Mesendoderm (in vitro differentiated cells): ENCODE data around the gene PLK5.
A peak's percentile ranks its signal among the peaks of the same experiment; 100 is the strongest.

Experiments used
- DNase-seq: peaks from one replicate; pipeline ENCODE4 v3.0.0; 2013
- H2AK5ac ChIP-seq: 2 replicates; pipeline ENCODE4 v1.6.1; 2013; ENCODE audit warnings: low read length, inconsistent platforms
- H2BK120ac ChIP-seq: 2 replicates; pipeline ENCODE4 v1.6.1; 2013; ENCODE audit warnings: low read depth, mild to moderate bottlenecking, low read length, moderate library complexity, mixed read lengths
- H2BK15ac ChIP-seq: replicated peaks from 2 replicates; pipeline ENCODE4 v1.6.1; 2013; ENCODE audit warnings: low read depth, mild to moderate bottlenecking, moderate library complexity
- H2BK5ac ChIP-seq: 2 replicates; pipeline ENCODE4 v1.6.1; 2013; ENCODE audit warnings: low read length, inconsistent platforms
- H3K18ac ChIP-seq: 2 replicates; pipeline ENCODE4 v1.6.1; 2013; ENCODE audit warnings: mild to moderate bottlenecking, low read length, mixed read lengths
- H3K23ac ChIP-seq: one replicate; pipeline ENCODE4 v1.6.1; 2013; ENCODE audit warnings: low read length
- H3K27ac ChIP-seq: 2 replicates; pipeline ENCODE4 v1.5.1; 2013; ENCODE audit warnings: low read depth, mild to moderate bottlenecking, inconsistent platforms, low read length, moderate library complexity
- H3K27me3 ChIP-seq: 2 replicates; pipeline ENCODE4 v1.6.1; 2013; ENCODE audit warnings: low read length, control low read depth, mild to moderate bottlenecking, inconsistent platforms; ENCODE audit not compliant: insufficient read depth, poor library complexity
- H3K36me3 ChIP-seq: 2 replicates; pipeline ENCODE4 v1.6.1; 2013; ENCODE audit warnings: low read length, inconsistent platforms; ENCODE audit not compliant: control insufficient read depth, insufficient read depth
- H3K4ac ChIP-seq: one replicate; pipeline ENCODE4 v1.6.1; 2013; ENCODE audit warnings: low read depth, mild to moderate bottlenecking, low read length, moderate library complexity
- H3K4me1 ChIP-seq: 2 replicates; pipeline ENCODE4 v1.6.1; 2013; ENCODE audit warnings: low read depth, low read length, inconsistent platforms; ENCODE audit not compliant: control insufficient read depth
- H3K4me2 ChIP-seq: 2 replicates; pipeline ENCODE4 v1.6.1; 2013; ENCODE audit warnings: low read length
- H3K4me3 ChIP-seq: 2 replicates; pipeline ENCODE4 v1.5.1; 2013; ENCODE audit warnings: mild to moderate bottlenecking, low read length
- H3K56ac ChIP-seq: one replicate; pipeline ENCODE4 v1.6.1; 2013; ENCODE audit warnings: low read length
- H3K79me1 ChIP-seq: 2 replicates; pipeline ENCODE4 v1.6.1; 2013; ENCODE audit warnings: low read length, inconsistent platforms
- H3K79me2 ChIP-seq: 2 replicates; pipeline ENCODE4 v1.6.1; 2013; ENCODE audit warnings: mild to moderate bottlenecking, low read length; ENCODE audit not compliant: control insufficient read depth, insufficient read depth
- H3K9ac ChIP-seq: 2 replicates; pipeline ENCODE4 v1.6.1; 2013; ENCODE audit warnings: low read length, inconsistent platforms
- H4K5ac ChIP-seq: one replicate; pipeline ENCODE4 v1.6.1; 2013; ENCODE audit warnings: low read length
- H4K8ac ChIP-seq: one replicate; pipeline ENCODE4 v1.6.1; 2013; ENCODE audit warnings: low read depth, mild to moderate bottlenecking, control low read depth, low read length, moderate library complexity
- WGBS: extraction: QIAGEN DNeasy Blood & Tissue Kit; methylation state at CpG from one replicate; pipeline ENCODE4 v1.1.7; 2013; ENCODE audit warnings: low lambda C conversion rate, missing lambda C conversion rate; ENCODE audit not compliant: insufficient coverage; ENCODE audit errors: extremely low coverage; 5-methylcytosine and 5-hydroxymethylcytosine counted together

Gene PLK5

DNA sequence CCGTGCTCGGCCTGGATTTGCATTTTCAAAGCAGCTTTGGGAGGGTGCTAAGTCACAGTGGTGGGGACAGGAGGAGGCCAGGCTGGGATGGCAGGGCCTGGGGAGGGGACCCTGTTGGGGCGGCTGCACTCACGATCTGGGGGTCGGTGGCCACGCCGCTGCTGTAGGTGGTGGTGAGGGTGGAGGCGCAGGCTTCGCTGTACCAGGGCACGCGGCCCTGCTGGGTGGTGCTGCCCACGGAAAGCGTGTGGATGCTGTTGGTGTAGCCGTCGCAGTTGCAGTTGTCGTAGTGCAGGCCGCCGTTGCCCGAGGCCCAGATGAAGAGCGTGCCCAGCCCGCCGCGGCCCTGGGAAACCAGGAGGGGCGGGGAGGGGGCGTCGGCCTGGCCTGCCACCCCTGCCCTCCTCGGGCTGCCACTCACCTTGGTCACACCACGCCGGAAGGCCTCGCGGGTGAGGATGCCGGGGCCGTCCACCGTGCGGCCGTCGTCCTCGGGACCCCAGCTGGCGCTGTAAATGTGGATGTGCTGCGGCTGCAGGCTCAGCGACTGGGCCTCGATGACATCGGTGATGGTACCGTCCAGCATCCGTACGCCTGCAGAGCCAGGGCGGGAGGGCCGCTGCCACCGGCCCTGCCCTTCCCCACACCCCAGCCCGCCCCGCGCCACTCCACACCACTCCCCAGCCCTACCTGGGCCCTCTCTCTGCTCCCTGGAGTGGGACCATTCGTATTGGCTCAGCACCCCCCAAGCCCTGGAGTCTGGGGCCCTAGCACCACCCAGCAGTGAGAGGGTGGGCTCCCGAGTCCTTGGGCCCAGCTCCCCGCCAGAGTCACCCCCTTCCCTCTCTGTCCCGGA lies 36.9 kb upstream of the PLK5 start:
- no peak overlapping the region for H2BK5ac ChIP-seq
- no peak overlapping the region for H2BK15ac ChIP-seq
- no peak overlapping the region for H3K4me2 ChIP-seq
- H3K27ac ChIP-seq, result no peak overlapping the region
- H3K79me1 ChIP-seq, result no peaks in the 10 kb centered on the region
- no peaks in the 10 kb centered on the region for H3K4me1 ChIP-seq
- peaks cover 4% of the 10 kb centered on the region for H3K27me3 ChIP-seq
- no peak overlapping the region for H3K23ac ChIP-seq
- H4K8ac ChIP-seq, result no peak overlapping the region
- no peak overlapping the region for H3K9ac ChIP-seq
- H3K18ac ChIP-seq, result no peak overlapping the region
- no peaks in the 10 kb centered on the region for H3K79me2 ChIP-seq
- H2AK5ac ChIP-seq, result no peak overlapping the region
- H3K36me3 ChIP-seq, result no peaks in the 10 kb centered on the region
- H3K4ac ChIP-seq, result no peak overlapping the region
- no peak overlapping the region for H3K56ac ChIP-seq
- no peak for DNase-seq
- no peak overlapping the region for H3K4me3 ChIP-seq
- WGBS, result no CpG with 5 or more reads among the region's 56 CpGs
- no peak overlapping the region for H4K5ac ChIP-seq
- H2BK120ac ChIP-seq, result no peak overlapping the region

DNA sequence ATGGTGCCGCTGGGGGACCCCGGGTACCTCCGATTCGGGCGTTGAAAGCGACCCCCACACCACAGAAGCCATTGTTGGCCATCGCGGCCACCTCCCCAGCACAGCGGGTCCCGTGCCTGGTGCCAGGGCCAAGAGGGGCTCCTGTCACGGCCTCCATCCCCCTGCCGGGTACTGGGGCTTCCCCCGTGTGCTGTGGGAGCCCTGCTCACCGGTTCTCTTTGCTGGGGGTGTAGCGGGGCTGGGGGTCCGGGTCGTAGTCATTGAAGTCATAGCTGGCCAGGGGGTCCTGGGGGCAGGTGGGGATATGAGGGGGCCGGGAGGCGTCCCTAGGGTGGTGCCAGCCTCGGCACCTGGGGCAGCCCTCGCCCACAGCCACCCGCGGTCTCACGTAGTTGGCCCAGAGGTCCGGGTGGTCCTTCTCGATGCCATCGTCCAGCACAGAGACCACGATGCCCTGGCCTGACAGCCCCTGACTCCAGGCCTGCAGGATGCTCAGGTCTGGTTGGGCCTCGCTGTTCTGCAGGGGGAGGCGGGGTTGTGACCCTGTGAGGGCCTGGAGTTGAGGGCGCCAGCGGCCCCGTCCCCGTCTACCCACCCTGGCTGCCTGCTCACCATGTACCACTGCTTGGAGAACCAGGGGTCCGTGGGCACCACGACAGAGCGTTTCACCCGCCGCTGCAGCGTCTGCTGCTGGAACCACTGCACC lies 36.1 kb upstream of the PLK5 start:
- Histone ChIP-seq H2BK5ac (no peak overlapping the region), H2BK15ac (no peak overlapping the region), H3K4me2 (no peak overlapping the region), H3K9ac (no peak overlapping the region), H4K8ac (no peak overlapping the region), H4K5ac (no peak overlapping the region), H3K79me1 (no peaks in the 10 kb centered on the region), H3K56ac (no peak overlapping the region), H3K4me3 (no peak overlapping the region), H3K4ac (no peak overlapping the region), H3K23ac (no peak overlapping the region), H3K79me2 (no peaks in the 10 kb centered on the region), H3K4me1 (no peaks in the 10 kb centered on the region), H3K27me3 (peaks cover 4% of the 10 kb centered on the region), H3K27ac (no peak overlapping the region), H3K36me3 (no peaks in the 10 kb centered on the region), H2BK120ac (no peak overlapping the region), H2AK5ac (no peak overlapping the region), H3K18ac (no peak overlapping the region)
- DNase-seq, result no peak
- no CpG with 5 or more reads among the region's 40 CpGs for WGBS

DNA sequence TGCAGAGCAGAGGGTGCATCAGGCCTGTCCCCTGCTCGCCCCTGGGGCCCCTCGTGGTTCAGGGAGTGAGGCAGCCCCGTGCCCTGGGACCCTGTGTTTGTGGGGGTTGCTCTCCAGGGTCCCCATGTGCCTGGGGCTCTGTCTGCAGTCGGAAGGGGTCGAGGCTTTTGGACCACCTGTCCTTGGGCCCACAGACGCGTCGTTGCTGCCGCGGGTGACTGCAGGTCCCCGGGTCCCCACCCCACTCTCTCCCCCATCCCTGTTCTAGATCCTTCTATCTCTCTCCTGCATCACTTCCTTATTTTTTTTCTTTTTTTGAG lies 35.6 kb upstream of the PLK5 start:
- Histone ChIP-seq H3K23ac (no peak overlapping the region), H3K9ac (no peak overlapping the region), H3K36me3 (no peaks in the 10 kb centered on the region), H3K79me2 (no peaks in the 10 kb centered on the region), H3K4me1 (no peaks in the 10 kb centered on the region), H2BK120ac (no peak overlapping the region), H3K4me2 (no peak overlapping the region), H4K8ac (no peak overlapping the region), H3K27me3 (peaks cover 4% of the 10 kb centered on the region), H2AK5ac (no peak overlapping the region), H2BK5ac (no peak overlapping the region), H4K5ac (no peak overlapping the region), H3K4ac (no peak overlapping the region), H3K79me1 (no peaks in the 10 kb centered on the region), H3K18ac (no peak overlapping the region), H3K4me3 (no peak overlapping the region), H3K56ac (no peak overlapping the region), H3K27ac (no peak overlapping the region), H2BK15ac (no peak overlapping the region)
- no peak for DNase-seq
- WGBS, result no CpG with 5 or more reads among the region's 11 CpGs

DNA sequence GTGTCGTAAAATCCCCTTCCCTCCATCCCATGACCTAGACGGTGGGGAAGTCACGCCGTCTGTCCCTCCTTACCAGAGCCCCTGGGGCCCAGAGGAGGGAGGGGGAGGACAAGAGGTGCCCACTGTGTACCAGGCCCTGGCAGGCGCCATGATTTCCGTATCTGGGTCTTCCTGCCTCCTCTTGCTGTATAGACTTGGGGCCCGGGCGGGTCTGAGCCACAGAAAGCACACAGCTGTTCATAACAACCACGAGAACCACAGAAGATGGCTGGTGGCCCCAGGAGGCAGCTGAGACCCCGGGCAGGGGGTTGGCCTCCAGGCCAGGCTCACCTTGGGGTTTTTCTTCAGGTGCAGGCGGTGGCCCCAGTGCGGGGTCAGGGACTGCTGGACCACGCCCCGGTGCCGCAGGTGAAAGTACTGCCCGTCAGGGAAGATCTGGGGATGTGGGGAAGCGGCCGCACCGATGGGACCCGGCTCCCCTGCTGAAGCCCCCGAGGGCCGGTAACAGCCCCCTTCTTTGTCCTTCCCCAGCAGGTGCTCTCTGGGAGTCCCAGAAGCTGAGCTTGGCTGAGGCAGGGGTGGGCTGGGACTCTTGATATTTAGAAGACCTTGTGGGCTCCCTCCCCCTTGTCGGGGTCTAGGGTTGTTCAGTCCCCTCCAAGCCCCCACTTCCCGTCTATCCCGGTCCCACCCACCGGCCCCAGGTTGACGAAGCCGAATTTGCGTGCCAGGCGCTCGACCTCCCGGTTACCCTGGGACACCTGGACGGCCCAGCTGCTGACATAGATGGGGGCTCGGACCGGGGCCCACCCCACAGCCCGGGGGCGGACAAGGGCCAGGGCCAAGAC lies 34.2 kb upstream of the PLK5 start:
- Histone ChIP-seq H3K18ac (peak overlapping the region; percentile 11), H3K27me3 (peaks cover 4% of the 10 kb centered on the region), H3K23ac (no peak overlapping the region), H2BK15ac (no peak overlapping the region), H3K79me2 (no peaks in the 10 kb centered on the region), H2BK5ac (no peak overlapping the region), H3K4me3 (peak overlapping the region; percentile 35), H3K56ac (peak overlapping the region; percentile 87), H3K79me1 (no peaks in the 10 kb centered on the region), H3K4me2 (peak overlapping the region; percentile 67), H3K4ac (no peak overlapping the region), H4K8ac (no peak overlapping the region), H2AK5ac (no peak overlapping the region), H4K5ac (no peak overlapping the region), H3K9ac (peak overlapping the region; percentile 82), H3K4me1 (no peaks in the 10 kb centered on the region), H3K36me3 (no peaks in the 10 kb centered on the region), H3K27ac (no peak overlapping the region), H2BK120ac (no peak overlapping the region)
- no CpG with 5 or more reads among the region's 37 CpGs for WGBS
- DNase-seq, result no peak

DNA sequence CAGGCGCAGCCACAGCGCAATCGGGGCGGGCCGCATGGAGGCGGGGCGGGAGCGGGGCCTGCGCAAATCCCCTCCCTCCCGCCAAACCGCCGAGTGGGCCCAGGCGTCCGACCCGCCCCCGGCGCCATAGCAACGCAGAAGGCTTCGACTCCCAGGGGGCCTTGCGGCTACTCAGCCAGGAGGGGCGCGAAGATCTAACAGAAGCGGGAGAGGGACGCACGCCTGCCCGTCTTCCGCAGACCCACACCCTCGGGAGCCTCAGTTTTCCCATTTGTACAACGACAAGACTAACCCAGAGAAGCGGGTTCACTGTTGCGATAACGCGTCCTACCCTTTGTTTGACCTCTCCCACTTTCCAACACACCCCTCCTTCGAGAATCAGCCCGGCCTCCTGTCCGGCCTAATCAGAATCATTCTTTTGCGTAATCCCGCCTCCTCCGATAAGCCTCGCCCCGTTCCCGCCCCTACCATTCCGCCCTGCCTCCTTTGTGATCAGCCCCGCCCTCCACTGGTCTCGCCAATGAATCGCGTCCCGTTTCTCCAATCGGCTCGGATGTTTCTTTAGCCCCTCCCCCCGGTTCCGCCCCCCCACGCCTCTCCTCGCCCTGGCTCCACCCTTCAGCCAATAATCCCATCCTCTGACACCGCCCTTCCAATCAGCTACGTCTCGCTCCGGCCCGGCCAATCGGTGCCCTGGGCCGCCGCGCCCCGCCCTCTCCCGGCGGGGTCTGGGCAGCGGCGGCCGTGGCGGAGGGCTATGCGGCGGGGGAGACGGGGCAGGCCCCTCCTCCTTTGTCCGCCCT lies 33.4 kb upstream of the PLK5 start, which contains the start of gene PCSK4:
Gene PCSK4, minus strand, starts transcription at position 40 of the 803 bp plus-strand sequence. Its CDS starts 4 bp downstream, at position 36.
- Histone ChIP-seq H2AK5ac (no peak within 1 kb of the TSS), H3K23ac (no peak within 1 kb of the TSS), H3K56ac (peak within 1 kb of the TSS; percentile 87), H3K27me3 (peaks cover 4% of the 10 kb centered on the region), H3K36me3 (no peaks in the 10 kb centered on the region), H3K27ac (no peak within 1 kb of the TSS), H3K4me3 (peak within 1 kb of the TSS; percentile 41), H3K4me2 (peak within 1 kb of the TSS; percentile 85), H4K8ac (no peak within 1 kb of the TSS), H2BK15ac (no peak within 1 kb of the TSS), H3K4me1 (no peaks in the 10 kb centered on the region), H3K18ac (peak within 1 kb of the TSS; percentile 11), H3K9ac (peak within 1 kb of the TSS; percentile 82), H2BK5ac (no peak within 1 kb of the TSS), H3K4ac (no peak within 1 kb of the TSS), H2BK120ac (no peak within 1 kb of the TSS), H3K79me1 (no peaks in the 10 kb centered on the region), H3K79me2 (no peaks in the 10 kb centered on the region), H4K5ac (no peak within 1 kb of the TSS)
- DNase-seq, result peak; percentile 99
- WGBS, result no CpG with 5 or more reads among the region's 74 CpGs
